Endothelial cell (in vitro differentiated cells): ENCODE data around the gene PMP22. TPM values are rescaled to one million over a fixed set of nuclear protein-coding genes. Genes with fewer than 3 reads are reported as not detected.

Experiments
- DNase-seq: peaks from one replicate; pipeline ENCODE4 v3.0.0; 2021; ENCODE audit warnings: low spot score
- H3K27ac Mint-ChIP-seq: one replicate; pipeline ENCODE4 v1.8.0; 2021; ENCODE audit warnings: mixed read lengths, inconsistent platforms; ENCODE audit not compliant: unreplicated experiment
- H3K27me3 Mint-ChIP-seq: one replicate; pipeline ENCODE4 v1.8.0; 2021; ENCODE audit warnings: mild to moderate bottlenecking, moderate library complexity, mixed read lengths, inconsistent platforms; ENCODE audit not compliant: unreplicated experiment
- H3K36me3 Mint-ChIP-seq: one replicate; pipeline ENCODE4 v1.8.0; 2021; ENCODE audit warnings: mild to moderate bottlenecking, low read depth, mixed read lengths, inconsistent platforms; ENCODE audit not compliant: unreplicated experiment
- H3K4me1 Mint-ChIP-seq: one replicate; pipeline ENCODE4 v1.8.0; 2021; ENCODE audit warnings: mild to moderate bottlenecking, mixed read lengths, inconsistent platforms; ENCODE audit not compliant: unreplicated experiment
- H3K4me3 Mint-ChIP-seq: one replicate; pipeline ENCODE4 v1.8.0; 2021; ENCODE audit warnings: mild to moderate bottlenecking, mixed read lengths, inconsistent platforms; ENCODE audit not compliant: unreplicated experiment
- H3K9me3 Mint-ChIP-seq: one replicate; pipeline ENCODE4 v1.8.0; 2021; ENCODE audit warnings: mixed read lengths, inconsistent platforms; ENCODE audit not compliant: unreplicated experiment
- total RNA-seq: library from RNA; stranded (reverse); fragmentation: NEBNext Ultra II Directional; extraction: Animal tissue kit (Norgen Biotek cat#: 25700); gene quantifications from one replicate; pipeline ENCODE4 v1.2.1, GENCODE V29; 2021; ENCODE audit not compliant: unreplicated experiment
- TF ChIP-seq, protein P1 (sequence below): fragments of 200-600 bp; sonication (generic); IDR thresholded peaks from one replicate; pipeline ENCODE4 v1.5.0; 2021; ENCODE audit warnings: antibody characterized with exemption; ENCODE audit not compliant: unreplicated experiment

PMP22 gene
- total RNA-seq, 1 donor from 2014 or later, result 314 TPM

DNA sequence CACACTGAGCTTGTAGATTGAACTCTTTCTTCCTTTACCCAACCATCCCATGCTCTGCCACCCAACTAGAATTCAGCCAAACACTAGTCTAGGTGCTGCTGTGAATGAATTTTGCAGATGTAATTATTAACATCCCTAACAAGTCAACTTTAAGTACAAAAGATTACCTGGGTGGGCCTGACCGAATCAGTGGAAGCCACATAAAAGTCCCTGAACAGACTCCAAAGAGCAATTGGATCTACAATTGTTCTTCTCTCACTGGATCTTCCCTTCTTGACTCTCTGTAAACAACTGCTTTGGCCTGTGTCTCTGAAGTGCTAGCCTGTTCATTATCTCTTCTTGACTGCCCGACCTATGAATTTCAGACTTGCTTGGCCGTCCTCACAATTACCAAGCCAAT lies 67.9 kb downstream of the PMP22 start:
- no peak overlapping the region for H3K27ac Mint-ChIP-seq
- peaks cover 9% of the 10 kb centered on the region for H3K9me3 Mint-ChIP-seq
- H3K36me3 Mint-ChIP-seq, result peaks cover 16% of the 10 kb centered on the region
- H3K4me1 Mint-ChIP-seq, result no peaks in the 10 kb centered on the region
- TF ChIP-seq, protein P1, sequence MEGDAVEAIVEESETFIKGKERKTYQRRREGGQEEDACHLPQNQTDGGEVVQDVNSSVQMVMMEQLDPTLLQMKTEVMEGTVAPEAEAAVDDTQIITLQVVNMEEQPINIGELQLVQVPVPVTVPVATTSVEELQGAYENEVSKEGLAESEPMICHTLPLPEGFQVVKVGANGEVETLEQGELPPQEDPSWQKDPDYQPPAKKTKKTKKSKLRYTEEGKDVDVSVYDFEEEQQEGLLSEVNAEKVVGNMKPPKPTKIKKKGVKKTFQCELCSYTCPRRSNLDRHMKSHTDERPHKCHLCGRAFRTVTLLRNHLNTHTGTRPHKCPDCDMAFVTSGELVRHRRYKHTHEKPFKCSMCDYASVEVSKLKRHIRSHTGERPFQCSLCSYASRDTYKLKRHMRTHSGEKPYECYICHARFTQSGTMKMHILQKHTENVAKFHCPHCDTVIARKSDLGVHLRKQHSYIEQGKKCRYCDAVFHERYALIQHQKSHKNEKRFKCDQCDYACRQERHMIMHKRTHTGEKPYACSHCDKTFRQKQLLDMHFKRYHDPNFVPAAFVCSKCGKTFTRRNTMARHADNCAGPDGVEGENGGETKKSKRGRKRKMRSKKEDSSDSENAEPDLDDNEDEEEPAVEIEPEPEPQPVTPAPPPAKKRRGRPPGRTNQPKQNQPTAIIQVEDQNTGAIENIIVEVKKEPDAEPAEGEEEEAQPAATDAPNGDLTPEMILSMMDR, result no peak
- peaks cover 4% of the 10 kb centered on the region for H3K27me3 Mint-ChIP-seq
- no peak overlapping the region for H3K4me3 Mint-ChIP-seq
- no peak for DNase-seq

DNA sequence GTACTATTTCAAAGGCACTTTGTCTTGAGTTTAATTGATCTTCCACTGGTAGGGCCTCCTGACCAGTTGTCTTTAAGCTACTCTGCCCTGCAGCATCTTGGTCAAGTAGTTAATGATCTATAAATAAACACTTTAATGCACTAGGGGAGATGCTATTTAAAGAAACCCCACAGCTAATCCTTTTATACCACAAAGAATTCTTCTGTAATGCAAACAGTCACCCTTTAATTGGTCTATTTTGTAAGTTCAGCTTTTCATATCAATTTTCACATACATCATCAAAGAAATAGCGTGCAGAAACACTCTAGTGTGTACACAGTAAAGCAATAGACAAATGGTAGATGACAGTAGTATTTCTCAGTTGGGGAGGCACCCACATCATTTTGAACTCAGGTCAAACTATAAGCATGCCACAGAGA lies 70.3 kb downstream of the PMP22 start:
- H3K27me3 Mint-ChIP-seq, result peaks cover 4% of the 10 kb centered on the region
- H3K4me1 Mint-ChIP-seq, result no peaks in the 10 kb centered on the region
- peaks cover 13% of the 10 kb centered on the region for H3K36me3 Mint-ChIP-seq
- peaks cover 8% of the 10 kb centered on the region for H3K9me3 Mint-ChIP-seq
- no peak for DNase-seq
- no peak overlapping the region for H3K27ac Mint-ChIP-seq
- no peak overlapping the region for H3K4me3 Mint-ChIP-seq
- TF ChIP-seq, protein P1, result no peak

GRCh38 chr17:15185625-15185991 lies 79.5 kb downstream of the PMP22 start:
- no peak overlapping the region for H3K27ac Mint-ChIP-seq
- peaks cover 15% of the 10 kb centered on the region for H3K4me1 Mint-ChIP-seq
- H3K27me3 Mint-ChIP-seq, result peaks cover 2% of the 10 kb centered on the region
- H3K36me3 Mint-ChIP-seq, result no peaks in the 10 kb centered on the region
- TF ChIP-seq, protein P1, result no peak
- H3K9me3 Mint-ChIP-seq, result no peaks in the 10 kb centered on the region
- DNase-seq, result no peak
- H3K4me3 Mint-ChIP-seq, result no peak overlapping the region

DNA sequence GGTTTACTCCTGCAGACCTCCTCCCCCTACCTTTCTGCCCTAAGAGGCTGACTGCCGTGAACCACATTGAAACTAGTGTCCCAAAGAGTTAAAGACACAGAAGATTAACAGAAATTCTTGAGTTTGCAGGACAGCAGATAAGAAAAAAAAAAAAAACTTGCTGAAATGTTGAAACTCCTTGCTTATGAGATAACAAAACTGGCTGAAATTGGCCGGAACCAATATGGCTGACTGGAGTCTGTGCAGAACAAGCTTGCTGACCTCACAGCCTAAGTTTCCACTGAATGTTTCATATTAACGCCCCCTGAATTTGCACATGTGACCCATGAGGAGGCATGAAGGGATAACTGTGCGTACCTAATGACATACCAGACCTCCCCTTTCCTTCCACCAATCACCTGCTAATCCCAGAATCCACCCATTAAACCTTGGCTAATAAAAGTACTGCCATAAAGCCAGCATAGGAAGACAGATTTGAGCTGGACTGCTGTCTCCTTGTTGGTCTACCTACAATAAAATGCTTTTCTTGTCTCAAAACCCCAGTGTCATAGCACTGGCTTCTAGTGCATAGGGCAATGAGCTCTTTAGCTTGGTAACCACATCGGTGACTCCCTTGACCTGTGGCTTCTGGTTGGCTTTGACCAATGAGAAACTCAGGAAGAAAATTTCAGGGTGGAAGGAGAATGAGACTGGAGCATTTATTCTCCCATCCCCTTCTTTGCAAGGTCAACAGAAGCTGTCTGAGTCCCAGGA lies 80.1 kb downstream of the PMP22 start:
- peaks cover 15% of the 10 kb centered on the region for H3K4me1 Mint-ChIP-seq
- TF ChIP-seq, protein P1, result no peak
- H3K9me3 Mint-ChIP-seq, result no peaks in the 10 kb centered on the region
- DNase-seq, result no peak
- peaks cover 2% of the 10 kb centered on the region for H3K27me3 Mint-ChIP-seq
- no peak overlapping the region for H3K27ac Mint-ChIP-seq
- H3K36me3 Mint-ChIP-seq, result no peaks in the 10 kb centered on the region
- H3K4me3 Mint-ChIP-seq, result no peak overlapping the region

DNA sequence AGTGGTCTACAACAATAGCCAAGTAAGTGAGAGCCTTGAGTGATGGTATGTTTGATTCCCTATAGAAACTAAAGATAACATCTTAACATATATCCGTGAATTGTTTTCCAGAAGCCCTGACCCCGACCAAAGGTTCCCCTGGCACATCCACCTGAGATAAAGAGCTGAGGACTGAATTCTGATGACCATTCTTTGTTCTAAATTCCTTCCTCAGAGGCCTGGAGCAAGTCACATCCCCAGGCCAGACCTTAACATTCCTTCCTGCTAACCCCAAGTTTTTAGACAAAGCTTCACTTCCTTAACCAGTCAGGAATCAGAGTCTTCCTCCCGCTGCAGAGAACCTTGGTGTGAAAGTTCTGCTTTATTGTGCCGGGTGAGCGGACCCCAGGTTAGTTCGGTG lies 83.3 kb downstream of the PMP22 start:
- H3K27me3 Mint-ChIP-seq, result peaks cover 2% of the 10 kb centered on the region
- H3K4me1 Mint-ChIP-seq, result peaks cover 21% of the 10 kb centered on the region
- TF ChIP-seq, protein P1, result no peak
- peak overlapping the region; percentile 82 for H3K27ac Mint-ChIP-seq
- no peaks in the 10 kb centered on the region for H3K36me3 Mint-ChIP-seq
- DNase-seq, result no peak
- H3K4me3 Mint-ChIP-seq, result no peak overlapping the region
- no peaks in the 10 kb centered on the region for H3K9me3 Mint-ChIP-seq
